Bronchial epithelial cell (primary cell): ENCODE data around the gene BCAP31. TPM values are rescaled to one million over a fixed set of nuclear protein-coding genes. Genes with fewer than 3 reads are reported as not detected.
"Not testable (repeated sequence)": the region's sequence is repeated elsewhere in the genome, so short reads cannot be mapped to it uniquely, and the experiment has no call there.

ENCODE experiments used
- DNase-seq: peaks from one replicate; pipeline ENCODE4 v3.0.0-alpha.2; 2010; ENCODE audit warnings: low read depth
- FAIRE-seq: peaks from 2 replicates; lab custom pipeline; 2011; peaks lifted over from hg19 to GRCh38; lab: Jason Lieb, UNC
- H3K27me3 ChIP-seq: 2 replicates; pipeline ENCODE4 v1.5.1; 2011; ENCODE audit warnings: low read length; ENCODE audit not compliant: control insufficient read depth, insufficient read depth
- H3K36me3 ChIP-seq: 2 replicates; pipeline ENCODE4 v1.5.1; 2011; ENCODE audit warnings: low read length; ENCODE audit not compliant: control insufficient read depth, insufficient read depth
- H3K4me3 ChIP-seq: 2 replicates; pipeline ENCODE4 v1.5.1; 2011; ENCODE audit warnings: mild to moderate bottlenecking, low read depth, low read length, control low read depth
- CTCF ChIP-seq: IDR thresholded peaks from 2 replicates; pipeline ENCODE4 v1.5.1; 2011; ENCODE audit warnings: mild to moderate bottlenecking, moderate library complexity, low read length, control low read depth, inconsistent platforms; ENCODE audit not compliant: insufficient read depth, severe bottlenecking
- total RNA-seq: library from RNA; depleted of rRNA; stranded (reverse); fragments of >200 nt; gene quantifications from 2 replicates; pipeline ENCODE4 v1.2.1, GENCODE V29; 2014

The BCAP31 gene
- total RNA-seq, 1 donor from 2014 or later = 300 TPM

- DNase-seq (no peak), FAIRE-seq (no peak)
- Histone ChIP-seq H3K27me3 (no peaks in the 10 kb centered on the region), H3K4me3 (no peak overlapping the region), H3K36me3 (peaks cover 4% of the 10 kb centered on the region)
- TF ChIP-seq CTCF = no peak
Observed at GRCh38 chrX:153701706-153702105, 22.5 kb downstream of the BCAP31 start.

GRCh38 chrX:153700967-153701366, 23.2 kb downstream of the BCAP31 start:
- Histone ChIP-seq H3K36me3 (peaks cover 4% of the 10 kb centered on the region), H3K4me3 (no peak overlapping the region), H3K27me3 (no peaks in the 10 kb centered on the region)
- FAIRE-seq = no peak
- no peak for TF ChIP-seq CTCF
- DNase-seq = no peak

GRCh38 chrX:153700376-153700945, 23.7 kb downstream of the BCAP31 start:
- DNase-seq = no peak

GRCh38 chrX:153699784-153700371, 24.3 kb downstream of the BCAP31 start:
- not testable (repeated sequence) for H3K4me3 ChIP-seq, H3K27me3 ChIP-seq, FAIRE-seq, H3K36me3 ChIP-seq, DNase-seq

More at GRCh38 chrX:153700376-153700945, 23.7 kb downstream of the BCAP31 start:
- no peak for TF ChIP-seq CTCF
- Histone ChIP-seq H3K4me3 (no peak overlapping the region), H3K36me3 (peaks cover 4% of the 10 kb centered on the region), H3K27me3 (no peaks in the 10 kb centered on the region)
- FAIRE-seq = no peak

GRCh38 chrX:153699210-153699783, 24.9 kb downstream of the BCAP31 start:
- FAIRE-seq, H3K4me3 ChIP-seq, DNase-seq, H3K27me3 ChIP-seq, H3K36me3 ChIP-seq: not testable (repeated sequence)

- Histone ChIP-seq H3K27me3 (no peaks in the 10 kb centered on the region), H3K4me3 (no peak overlapping the region), H3K36me3 (peaks cover 7% of the 10 kb centered on the region)
- DNase-seq = no peak
- TF ChIP-seq CTCF = no peak
- no peak for FAIRE-seq
Observed at GRCh38 chrX:153697924-153698865, 26.0 kb downstream of the BCAP31 start.

GRCh38 chrX:153696986-153697722, 27.0 kb downstream of the BCAP31 start:
- not testable (repeated sequence) for H3K27me3 ChIP-seq, H3K4me3 ChIP-seq, H3K36me3 ChIP-seq, FAIRE-seq
- DNase-seq = peak; percentile 27

- H3K27me3 ChIP-seq, DNase-seq, FAIRE-seq, H3K4me3 ChIP-seq, H3K36me3 ChIP-seq: not testable (repeated sequence)
Observed at GRCh38 chrX:153696538-153696937, 27.6 kb downstream of the BCAP31 start.
